ENCODE data around the gene TCP10L. TPM values are rescaled to one million over a fixed set of nuclear protein-coding genes. Genes with fewer than 3 reads are reported as not detected.
"Not testable (repeated sequence)": the region's sequence is repeated elsewhere in the genome, so short reads cannot be mapped to it uniquely, and the experiment has no call there.

TCP10L gene
- total RNA-seq, 1 donor from 2014 or later: 0.13 TPM

DNA sequence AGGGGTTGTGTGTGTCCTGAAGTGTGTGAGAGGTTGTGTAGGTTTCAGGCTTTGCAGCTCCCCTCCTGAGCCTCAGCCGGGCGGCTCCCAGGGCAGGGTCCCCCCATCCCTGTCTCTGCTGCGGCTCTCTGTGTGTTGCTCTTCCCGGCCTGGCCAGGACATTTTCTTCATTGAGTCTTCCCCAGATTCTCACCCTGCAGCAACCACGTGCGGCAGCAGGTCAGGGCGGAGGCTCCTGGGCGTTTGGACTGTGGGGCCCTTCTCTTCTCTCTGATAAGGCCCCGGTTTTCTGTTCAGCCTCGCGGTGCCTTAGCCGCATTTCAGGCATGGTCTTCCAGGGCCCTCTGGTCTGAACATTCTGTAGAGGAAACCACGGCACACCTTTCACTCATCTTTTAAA is 1.8 kb upstream of the TCP10L start:
- DNase-seq (ENCODE audit: low spot score): no peak

DNA sequence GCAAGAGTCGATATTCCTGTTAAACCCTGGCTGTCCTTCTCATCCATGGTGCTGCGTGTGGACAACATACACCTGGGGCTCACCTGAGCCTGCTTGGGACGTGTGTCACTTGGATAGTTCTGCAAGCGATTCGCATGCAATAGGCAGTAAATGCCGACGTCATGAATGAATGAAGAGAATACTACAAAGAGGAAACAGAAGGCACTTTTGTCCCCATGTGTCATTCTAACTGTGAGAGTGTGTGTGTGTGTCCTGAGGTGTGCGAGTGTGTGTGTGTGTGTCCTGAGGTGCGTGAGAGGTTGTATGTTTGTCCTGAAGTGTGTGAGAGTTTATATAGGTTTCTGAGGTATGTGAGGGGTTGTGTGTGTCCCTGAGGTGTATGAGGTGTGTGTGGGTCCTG is 647 bp upstream of the TCP10L start:
- DNase-seq (ENCODE audit: low spot score): no peak

DNA sequence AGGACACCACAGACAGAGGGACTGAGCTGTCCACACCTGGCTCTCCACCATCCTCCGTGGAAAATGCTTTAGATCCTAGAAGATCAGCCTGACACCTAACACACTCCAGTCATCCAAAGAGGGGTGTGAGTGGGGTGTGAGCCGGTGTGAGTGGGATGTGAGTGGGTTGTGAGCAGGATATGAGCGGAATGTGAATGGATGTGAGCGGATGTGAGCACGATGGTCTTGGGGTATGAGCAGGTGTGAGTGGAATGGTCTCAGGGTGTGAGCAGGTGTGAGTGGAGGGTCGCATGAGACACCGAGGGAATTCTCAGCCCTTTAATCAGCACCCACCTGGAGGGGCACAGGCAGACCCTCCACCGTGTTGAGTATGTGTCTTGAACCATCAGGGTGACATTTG is 851 bp downstream of the TCP10L start:
- DNase-seq (ENCODE audit: low spot score): no peak

DNA sequence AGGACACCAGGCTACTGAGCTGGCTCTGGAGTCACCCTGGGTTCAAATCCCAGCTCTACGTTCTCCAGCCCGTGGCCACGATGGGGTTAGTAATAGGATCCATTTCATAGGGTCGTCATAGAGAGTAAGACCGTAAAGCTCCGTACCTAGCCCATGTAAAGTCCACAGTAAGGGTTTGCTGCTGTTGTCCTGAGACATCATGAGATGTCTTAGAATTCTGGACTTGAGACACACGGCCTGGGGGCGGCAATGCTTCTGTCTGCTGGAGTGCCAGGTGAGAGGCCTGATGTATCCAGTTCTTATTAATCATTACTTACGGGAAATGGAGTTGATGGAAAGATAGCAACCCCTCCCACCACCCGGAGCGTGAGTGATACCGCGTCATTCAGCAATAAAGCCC is 3.6 kb downstream of the TCP10L start:
- DNase-seq (ENCODE audit: low spot score): no peak

DNA sequence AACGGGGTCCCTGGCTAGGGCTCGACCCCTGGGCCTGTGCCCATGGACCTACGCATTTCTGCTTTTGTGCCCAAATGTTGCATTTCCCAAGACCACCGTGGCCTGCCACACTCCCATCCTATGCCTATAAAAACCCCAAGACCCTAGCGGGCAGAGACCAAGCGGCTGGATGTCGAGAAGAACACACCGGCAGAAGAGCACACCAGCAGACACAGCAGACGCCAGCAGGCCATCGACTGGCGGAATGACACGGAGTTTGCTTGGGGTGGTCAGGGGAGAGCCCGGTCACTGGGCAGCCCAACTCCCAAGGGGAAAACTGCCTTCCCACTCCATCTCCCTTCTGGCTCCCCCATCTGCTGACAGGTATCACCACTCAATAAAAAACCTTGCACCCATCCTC is 4.4 kb downstream of the TCP10L start:
- no peak for DNase-seq (ENCODE audit: low spot score)

DNA sequence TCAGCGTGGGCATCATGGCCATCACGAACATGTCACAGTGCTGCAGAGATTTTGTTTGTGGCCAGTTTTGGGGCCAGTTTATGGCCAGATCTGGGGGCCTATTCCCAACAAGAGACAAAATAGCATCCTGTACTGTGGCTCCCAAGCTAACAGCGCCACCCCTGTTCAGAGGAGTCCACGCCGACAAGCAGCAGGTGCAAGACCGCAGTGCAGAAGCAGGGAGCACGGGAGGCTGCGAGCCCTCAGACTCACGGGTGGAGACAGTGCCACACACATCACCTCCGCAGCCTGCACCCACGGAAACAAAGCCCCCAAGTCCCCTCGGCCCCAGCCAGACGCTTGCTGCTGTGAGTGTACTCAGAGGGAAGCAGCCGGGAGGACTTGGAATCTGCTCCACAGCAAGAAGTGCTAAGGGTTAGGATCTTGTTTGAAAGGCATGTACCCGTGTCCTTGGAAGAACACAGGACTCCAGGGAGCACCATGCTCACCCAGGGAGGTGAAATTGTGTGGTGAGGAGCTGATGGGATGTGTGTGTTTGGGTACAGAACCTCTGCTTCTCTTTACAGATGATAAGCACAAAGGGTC is 7.1 kb downstream of the TCP10L start:
- DNase-seq (ENCODE audit: low spot score): no peak

DNA sequence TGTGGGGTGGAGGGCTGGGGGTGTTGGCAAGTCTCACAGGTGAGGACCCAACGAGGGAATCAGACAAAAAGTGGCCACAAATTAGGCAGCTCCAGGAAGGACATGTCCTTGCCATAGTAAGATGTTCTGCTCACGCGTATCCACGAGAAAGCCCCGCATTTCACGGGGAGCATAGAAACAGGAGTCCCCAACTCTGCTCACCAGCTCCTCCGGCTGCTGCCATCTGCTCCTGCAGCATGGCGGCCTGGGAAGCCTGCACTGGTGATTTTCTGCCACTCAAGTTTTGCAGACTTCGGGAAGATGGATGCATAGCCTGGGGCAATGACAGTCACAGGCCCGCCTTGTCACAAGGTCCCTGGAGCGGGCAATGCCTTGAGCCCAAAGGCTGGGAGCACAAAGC is 9.3 kb downstream of the TCP10L start:
- no peak for DNase-seq (ENCODE audit: low spot score)

DNA sequence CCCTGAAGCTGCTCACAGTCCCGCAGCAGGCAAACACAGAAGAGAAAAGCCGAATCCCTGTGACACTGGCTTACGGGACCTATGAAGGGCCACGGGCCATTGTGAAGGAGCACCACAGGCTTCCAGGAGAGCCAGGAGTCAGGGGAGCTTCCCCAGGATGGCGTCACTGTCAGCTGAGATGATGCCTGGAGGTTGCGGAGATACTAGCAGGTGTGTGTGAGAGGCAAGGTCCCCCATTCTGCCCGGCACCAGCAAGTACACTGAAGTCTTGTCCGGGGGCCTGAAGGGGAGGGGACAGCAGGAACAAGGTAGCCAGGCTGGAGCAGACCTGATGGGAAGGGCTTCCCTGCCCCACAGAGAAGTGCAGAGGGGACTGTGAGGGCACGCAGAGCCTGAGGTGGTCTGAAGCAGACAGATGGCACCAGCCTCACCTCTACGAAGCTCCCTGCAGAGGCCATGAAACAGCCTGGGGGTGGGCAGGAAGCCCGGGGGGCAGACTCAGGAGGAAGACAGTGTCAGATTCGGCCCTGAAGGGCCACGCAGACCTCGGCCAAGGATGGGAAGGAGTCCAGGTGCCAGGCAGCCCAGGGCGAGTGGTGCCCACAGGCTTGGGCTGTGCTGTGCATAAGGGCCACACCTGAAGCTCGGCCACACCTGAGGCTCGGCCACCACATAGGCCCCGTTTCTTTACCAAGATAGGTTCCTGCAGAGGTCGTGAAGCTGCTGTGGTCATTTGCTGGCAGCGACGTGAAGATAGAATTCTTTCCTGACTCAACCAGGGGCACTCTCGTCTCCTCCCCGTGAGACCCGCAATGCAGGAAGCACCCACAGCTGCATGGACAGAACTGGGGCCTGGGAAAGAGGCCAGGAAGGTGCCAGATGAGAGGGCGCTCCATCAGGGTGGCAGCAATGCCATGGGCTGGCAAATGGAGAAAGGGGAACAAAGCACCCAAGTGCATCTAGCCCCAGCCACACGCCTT is 10.1 kb downstream of the TCP10L start:
- DNase-seq (ENCODE audit: low spot score): no peak

DNA sequence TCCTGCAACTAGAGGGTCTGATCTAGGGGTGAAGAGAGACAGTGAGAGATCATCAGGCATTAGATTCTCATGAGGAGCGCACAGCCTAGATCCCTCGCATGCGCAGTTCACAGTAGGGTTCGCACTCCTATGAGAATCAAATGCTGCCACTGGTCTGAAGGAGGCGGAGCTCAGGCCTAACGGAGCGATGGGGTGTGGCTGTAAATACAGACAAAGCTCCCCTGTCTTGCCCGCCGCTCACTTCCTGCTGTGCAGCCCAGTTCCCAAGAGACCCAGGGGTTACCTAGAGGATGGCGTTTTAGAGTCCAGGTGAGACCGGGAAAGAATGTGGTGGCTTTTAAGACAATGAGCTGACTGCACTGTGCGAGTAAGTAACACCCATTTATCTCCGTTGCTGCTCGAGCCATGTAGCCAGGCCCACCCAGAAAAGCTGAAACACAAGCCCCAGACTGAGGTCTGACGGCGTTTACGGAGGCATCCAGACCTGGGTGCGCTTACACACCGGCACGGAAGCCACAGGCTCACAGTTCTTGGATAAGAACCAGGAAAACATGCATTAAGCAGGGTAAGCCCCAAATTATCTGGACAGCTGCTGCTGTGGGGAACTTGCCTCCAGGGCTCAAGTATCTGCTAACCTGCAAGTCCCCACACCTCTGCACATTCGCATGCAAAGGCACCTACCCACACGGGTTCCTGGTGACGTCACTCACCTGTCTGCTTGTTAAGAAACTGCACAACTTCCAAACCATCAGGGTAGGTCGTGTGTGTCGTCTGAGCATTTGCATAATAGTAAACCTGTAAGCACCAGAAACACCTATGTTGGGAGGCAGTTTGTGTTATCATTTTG is 12.5 kb downstream of the TCP10L start:
- DNase-seq (ENCODE audit: low spot score): no peak

DNA sequence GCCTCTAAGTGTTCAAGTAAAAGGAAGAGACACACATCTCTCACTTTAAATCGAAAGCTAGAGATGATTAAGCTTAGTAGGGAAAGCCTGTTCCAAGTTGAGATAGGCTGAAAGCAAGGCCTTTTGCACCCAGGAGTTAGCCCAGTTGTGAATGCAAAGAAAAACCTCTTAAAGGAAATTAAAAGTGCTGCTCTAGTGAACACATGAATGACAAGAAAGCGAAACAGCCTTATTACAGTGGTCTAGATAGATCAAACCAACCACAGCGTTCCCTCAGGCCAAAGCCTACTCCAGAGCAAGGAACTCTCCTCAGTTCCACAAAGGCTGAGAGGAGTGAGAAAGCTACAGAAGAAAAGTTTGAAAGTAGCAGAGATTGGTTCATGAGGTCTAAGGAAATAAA is 14.9 kb downstream of the TCP10L start:
- no peak for DNase-seq (ENCODE audit: low spot score)

DNA sequence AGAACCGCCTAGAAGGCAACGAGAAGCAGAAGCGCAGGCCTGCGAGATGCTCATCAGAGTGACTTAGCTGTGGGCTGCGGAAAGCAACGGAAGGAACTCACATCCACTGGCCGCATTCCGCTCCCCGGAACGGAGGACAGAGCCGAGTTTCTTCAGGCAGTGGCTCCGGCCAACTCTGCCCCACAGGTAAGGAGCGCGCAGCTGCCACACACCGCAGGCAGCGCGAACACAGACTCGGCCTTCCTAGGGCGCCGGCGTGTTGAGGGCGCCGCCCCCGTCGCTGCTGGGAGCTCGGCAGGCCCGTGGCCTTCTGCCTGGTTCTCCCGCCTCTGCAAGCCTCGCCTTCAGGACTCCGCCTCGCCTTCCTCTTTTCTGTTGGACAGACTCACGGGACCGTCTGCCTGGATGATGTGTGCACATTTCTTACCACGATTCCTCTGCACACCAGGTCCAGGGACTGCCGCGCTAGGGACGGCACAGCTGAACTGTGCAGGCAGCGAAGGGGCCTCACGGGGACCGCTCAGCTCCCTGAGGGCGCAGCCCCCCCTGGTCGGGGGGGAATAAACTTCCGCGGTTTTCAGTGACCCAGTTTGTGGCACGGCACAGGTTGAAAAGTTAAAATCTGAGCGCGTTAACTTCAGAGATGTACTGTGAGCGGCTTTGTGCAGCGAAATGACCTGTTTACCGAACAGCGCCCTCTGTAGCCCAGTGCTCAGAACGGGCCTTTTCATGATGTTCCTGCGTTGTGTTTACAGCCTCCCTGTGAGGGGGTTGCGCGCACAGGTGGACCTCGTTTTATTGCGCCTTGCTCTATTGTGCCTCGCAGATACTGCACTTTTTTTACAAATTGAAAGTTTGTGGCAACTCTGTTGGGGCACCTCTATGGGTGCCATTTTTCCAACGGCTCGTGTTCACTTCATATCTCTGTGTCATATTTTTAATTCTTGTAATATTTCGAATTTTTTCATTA is 15.8 kb downstream of the TCP10L start:
- no peak for DNase-seq (ENCODE audit: low spot score)

DNA sequence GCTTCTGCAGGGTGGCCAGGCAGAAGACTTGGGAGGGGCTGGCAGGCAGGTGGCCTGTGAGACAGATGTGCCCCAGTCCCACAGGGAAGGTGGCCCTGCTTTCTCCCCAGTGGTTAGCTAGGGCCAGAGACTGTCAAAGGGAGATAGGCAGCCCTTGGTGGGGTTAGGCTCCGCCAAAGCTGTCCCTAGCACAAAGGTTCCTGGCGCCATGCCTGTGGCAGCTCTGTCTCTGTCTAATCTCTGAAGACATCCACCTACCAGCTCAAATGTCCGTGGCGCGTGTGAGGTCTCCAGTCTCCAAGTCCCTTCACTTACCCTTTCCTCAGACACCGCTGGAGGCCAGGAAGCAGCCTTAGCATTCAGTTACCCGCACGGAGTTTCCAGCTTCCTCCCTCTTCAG is 17.7 kb downstream of the TCP10L start:
- DNase-seq (ENCODE audit: low spot score): no peak

DNA sequence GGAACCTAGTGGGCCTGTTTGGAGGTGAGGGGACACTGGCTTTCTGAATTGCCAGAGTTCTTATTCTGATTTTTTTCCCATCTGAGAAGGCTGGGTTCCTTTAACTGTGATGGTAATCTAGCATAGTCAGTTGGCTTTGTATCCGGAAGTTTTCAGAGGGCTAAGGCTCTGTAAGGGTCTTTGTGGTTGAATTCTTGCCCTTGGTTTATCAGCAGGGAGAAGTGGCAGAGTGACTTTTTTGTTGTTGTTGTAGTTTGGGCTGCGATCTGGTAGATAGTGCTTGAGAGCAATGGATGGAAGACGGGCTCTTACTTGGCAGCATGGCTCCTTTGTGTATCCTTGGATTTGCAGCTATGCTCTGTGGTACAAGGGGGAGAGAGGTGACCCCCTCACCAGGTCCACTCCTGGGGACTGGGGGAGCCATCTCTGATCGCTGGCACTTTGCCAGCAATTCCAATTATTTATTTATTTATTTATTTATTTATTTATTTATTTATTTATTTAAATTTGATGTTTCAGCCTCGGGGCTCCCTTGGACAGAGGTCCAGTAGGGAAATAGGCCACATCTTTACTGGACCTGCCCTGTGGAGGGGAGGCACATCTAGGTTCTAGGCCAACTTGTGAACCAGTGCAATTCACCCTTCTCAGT is 18.5 kb downstream of the TCP10L start:
- DNase-seq (ENCODE audit: low spot score): no peak

DNA sequence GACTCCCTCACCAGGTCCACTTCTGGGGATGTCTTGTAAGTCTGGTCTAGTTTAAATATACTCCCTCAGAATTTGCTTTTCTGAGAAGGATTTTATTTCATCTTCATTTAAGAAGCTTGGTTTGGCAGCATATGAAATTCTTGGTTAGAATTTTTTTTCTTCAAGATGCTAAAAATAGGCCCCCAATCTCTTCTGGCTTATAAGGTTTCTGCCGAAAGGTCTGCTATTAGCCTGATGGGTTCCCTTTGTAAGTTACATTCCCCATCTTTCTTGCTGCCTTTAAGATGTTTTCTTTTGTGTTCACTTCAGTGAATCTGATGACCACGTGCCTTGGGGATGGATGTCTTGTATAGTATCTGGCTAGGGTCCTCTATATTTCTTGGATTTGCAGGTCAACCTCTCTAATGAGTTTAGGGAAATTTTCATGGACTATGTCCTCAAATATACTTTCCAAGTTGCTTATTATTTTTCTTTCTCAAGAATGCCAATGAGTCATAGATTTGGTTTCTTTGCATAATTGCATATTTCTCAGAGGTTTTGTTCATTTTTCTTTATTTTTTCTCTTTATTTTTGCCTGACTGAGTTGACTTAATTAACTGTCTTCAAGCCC is 19.4 kb downstream of the TCP10L start:
- DNase-seq (ENCODE audit: low spot score): no peak

DNA sequence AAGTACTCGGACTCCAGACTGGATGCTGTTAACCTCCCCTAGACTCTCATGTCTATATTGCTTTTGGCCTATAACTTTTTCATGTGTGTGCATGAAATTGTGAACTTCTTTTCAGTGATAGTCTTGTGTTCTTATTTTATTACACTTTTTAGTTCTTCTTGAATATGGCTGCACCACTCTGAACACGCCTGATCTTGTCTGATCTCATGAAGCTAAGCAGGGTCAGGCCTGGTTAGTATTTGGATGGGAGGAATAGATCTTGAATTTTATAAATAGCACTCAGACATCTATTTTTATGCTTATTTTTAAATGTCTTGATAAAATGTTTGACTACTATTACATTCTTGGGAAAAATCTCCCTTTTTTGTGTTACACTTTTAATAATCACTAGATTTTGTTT is 22.4 kb downstream of the TCP10L start:
- no peak for DNase-seq (ENCODE audit: low spot score)

DNA sequence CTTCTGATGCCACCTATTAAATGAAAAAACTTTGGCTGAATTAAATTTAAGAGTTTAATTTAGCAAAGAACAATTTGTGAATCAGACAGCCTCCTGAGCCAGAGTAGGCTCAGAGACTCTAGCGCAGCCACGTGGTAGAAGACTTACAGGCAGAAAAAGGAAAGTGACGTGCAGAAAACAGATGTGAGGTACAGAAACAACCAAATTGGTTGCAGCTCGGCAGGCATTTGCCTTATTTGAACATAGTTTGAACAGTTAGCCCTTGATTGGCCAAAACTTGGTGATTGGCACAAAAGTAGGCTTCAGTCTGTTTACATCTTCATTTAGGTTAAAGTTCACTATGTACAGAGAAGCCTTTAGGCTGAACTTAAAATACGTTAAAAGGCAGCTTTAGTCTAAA is 22.9 kb downstream of the TCP10L start:
- no peak for DNase-seq (ENCODE audit: low spot score)

DNA sequence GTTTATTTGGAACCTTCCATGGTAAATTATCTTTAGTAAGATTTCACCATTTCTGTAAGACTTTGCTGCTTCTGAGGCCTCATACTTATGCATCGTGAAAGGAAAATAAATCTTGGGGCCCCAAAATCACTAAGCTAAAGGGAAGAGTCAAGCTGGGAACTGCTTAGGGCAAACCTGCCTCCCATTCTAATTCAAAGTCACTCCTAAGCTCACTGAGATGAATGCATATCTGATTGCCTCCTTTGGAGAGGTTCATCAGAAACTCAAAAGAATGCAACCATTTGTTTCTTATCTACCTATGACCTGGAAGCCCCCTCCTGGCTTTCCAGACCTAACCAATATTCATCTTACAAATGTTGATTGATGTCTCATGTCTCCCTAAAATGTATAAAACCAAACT is 23.8 kb downstream of the TCP10L start:
- not testable (repeated sequence) for DNase-seq (ENCODE audit: low spot score)

DNA sequence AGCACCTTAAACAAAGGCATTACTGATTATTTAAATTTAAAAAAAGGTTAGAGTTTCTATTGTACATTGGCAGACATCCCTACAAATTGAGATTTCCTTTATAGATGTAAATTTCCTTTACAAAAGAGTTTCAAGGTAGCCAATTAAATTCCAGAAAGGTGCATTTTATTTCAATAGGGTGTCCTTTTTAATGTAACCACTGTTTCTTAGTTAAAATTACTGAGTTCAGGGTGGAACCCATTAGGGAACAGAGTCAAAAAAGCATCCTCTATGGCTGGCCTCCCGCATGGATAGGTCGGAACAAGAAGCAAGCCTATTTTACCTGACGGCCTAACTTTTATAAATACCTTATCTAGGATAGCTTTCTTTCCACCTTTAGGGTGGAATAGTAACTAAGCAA is 24.4 kb downstream of the TCP10L start:
- DNase-seq (ENCODE audit: low spot score): no peak

DNA sequence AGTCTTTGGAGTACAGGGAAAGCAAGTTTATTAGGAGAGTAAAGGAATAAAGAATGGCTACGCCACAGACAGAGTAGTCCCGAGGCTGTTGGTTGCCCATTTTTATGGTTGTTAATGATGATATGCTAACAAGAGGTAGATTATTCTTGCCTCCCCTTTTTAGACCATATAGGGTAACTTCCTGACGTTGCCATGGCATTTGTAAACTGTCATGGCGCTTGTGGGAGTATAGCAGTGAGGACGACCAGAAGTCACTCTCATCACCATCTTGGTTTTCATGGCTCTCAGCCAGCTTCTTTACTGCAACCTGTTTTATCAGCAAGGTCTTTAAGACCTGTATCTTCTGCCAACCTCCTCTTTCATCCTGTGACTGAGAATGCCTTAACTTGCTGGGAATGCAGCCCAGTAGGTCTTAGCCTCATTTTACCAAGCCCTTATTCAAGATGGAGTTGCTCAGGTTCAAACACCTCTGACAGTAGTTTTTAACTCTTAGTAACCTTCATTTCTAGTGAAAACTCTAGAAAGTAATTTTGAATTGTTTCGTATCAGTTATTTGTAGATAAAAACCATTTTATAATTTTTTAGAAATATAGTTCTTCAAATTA is 26.2 kb downstream of the TCP10L start:
- DNase-seq (ENCODE audit: low spot score): no peak
